MCF 10A (cell line): Measurements from ENCODE around the gene GAS7. TPM values are rescaled to one million over a fixed set of nuclear protein-coding genes. Genes with fewer than 3 reads are reported as not detected.

Source experiments
- BruUV-seq: library from RNA; stranded (reverse); fragments of 400-500 nt; replicated peaks from 2 replicates; lab custom pipeline; 2021; lab: Mats Ljungman, UMichigan
- CTCF ChIA-PET: fragments of 300-600 bp; sonication (Branson Sonifier 250); formaldehyde crosslinking; extraction: SDS; loops from one replicate; lab custom pipeline; 2021; ENCODE audit warnings: antibody characterized with exemption, inconsistent platforms; lab: Yijun Ruan, JAX
- POLR2A ChIA-PET: fragments of 300-600, 350-650 bp; sonication (Branson Sonifier 250); formaldehyde crosslinking; extraction: SDS; loops from one replicate; lab custom pipeline; 2020; ENCODE audit warnings: antibody characterized with exemption, inconsistent platforms; lab: Yijun Ruan, JAX
- DNase-seq: peaks from one replicate; pipeline ENCODE4 v3.0.0-alpha.2; 2018; ENCODE audit not compliant: unreplicated experiment
- H3K27ac Mint-ChIP-seq: one replicate; pipeline ENCODE4 v1.8.0; 2022; ENCODE audit warnings: mild to moderate bottlenecking, low read depth, mixed read lengths; ENCODE audit not compliant: unreplicated experiment
- H3K27me3 Mint-ChIP-seq: one replicate; pipeline ENCODE4 v1.8.0; 2022; ENCODE audit warnings: mixed read lengths; ENCODE audit not compliant: insufficient read depth, unreplicated experiment
- H3K36me3 Mint-ChIP-seq: one replicate; pipeline ENCODE4 v1.8.0; 2022; ENCODE audit warnings: mild to moderate bottlenecking, moderate library complexity, mixed read lengths; ENCODE audit not compliant: insufficient read depth, unreplicated experiment
- H3K4me1 Mint-ChIP-seq: one replicate; pipeline ENCODE4 v1.8.0; 2022; ENCODE audit warnings: mixed read lengths; ENCODE audit not compliant: insufficient read depth, unreplicated experiment
- H3K4me3 Mint-ChIP-seq: one replicate; pipeline ENCODE4 v1.8.0; 2022; ENCODE audit warnings: mild to moderate bottlenecking, moderate library complexity, mixed read lengths; ENCODE audit not compliant: unreplicated experiment
- H3K9me3 Mint-ChIP-seq: one replicate; pipeline ENCODE4 v1.8.0; 2022; ENCODE audit warnings: mixed read lengths; ENCODE audit not compliant: unreplicated experiment
- intact Hi-C: fragments of 100-400 bp; cut with micrococcal nuclease; formaldehyde crosslinking; loops from 2 replicates; pipeline ENCODE4 v1.14.1; 2022
- total RNA-seq: library from RNA; stranded (reverse); gene quantifications from 2 replicates; pipeline ENCODE4 v1.2.3, GENCODE V29; 2022
- TF ChIP-seq, protein P1 (sequence below): fragments of 200-600 bp; IDR thresholded peaks from one replicate; pipeline ENCODE4 v1.8.0; 2022; ENCODE audit warnings: antibody characterized with exemption, mild to moderate bottlenecking; ENCODE audit not compliant: unreplicated experiment

The GAS7 gene
- total RNA-seq, 1 experiment from 2014 or later, result not detected

GRCh38 chr17:10241781-10242180, 43.4 kb upstream of the GAS7 start:
- Mint-ChIP-seq H3K27ac (no peak overlapping the region), H3K27me3 (no peaks in the 10 kb centered on the region), H3K4me1 (no peaks in the 10 kb centered on the region), H3K4me3 (no peak overlapping the region), H3K9me3 (peaks cover 10% of the 10 kb centered on the region), H3K36me3 (no peaks in the 10 kb centered on the region)
- intact Hi-C loops, result no loop called here
- CTCF ChIA-PET, result no interaction called here
- no peak for DNase-seq
- TF ChIP-seq, protein P1, sequence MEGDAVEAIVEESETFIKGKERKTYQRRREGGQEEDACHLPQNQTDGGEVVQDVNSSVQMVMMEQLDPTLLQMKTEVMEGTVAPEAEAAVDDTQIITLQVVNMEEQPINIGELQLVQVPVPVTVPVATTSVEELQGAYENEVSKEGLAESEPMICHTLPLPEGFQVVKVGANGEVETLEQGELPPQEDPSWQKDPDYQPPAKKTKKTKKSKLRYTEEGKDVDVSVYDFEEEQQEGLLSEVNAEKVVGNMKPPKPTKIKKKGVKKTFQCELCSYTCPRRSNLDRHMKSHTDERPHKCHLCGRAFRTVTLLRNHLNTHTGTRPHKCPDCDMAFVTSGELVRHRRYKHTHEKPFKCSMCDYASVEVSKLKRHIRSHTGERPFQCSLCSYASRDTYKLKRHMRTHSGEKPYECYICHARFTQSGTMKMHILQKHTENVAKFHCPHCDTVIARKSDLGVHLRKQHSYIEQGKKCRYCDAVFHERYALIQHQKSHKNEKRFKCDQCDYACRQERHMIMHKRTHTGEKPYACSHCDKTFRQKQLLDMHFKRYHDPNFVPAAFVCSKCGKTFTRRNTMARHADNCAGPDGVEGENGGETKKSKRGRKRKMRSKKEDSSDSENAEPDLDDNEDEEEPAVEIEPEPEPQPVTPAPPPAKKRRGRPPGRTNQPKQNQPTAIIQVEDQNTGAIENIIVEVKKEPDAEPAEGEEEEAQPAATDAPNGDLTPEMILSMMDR, result no peak
- POLR2A ChIA-PET, result no interaction called here
- no TSS peak for BruUV-seq

DNA sequence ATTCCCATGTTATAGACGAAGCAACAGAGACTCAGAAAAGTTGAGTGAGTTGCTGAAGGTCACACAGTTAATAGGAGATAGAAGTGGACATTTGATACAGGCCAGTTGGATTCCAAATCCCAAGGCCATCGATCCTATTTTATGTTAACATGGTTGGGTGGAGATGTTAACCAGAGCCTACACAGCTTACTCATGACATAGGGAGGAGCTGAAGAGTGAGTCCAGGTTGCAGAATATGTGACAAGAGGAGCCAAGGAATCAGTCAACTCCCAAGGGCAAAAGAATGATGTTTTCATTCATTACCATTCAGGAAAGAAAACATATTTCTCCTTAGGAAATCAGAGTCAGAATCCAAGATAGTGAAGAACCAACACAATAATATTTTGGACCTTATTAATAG, 40.3 kb upstream of the GAS7 start:
- DNase-seq, result no peak
- H3K4me1 Mint-ChIP-seq, result no peaks in the 10 kb centered on the region
- no peak overlapping the region for H3K4me3 Mint-ChIP-seq
- TF ChIP-seq, protein P1, result no peak
- ChIA-PET POLR2A (no interaction called here), CTCF (interaction anchor here (0.6 to 1.2 kb wide), 3 partner anchors 12 to 1281 kb away, joined by 3 read pairs; no protein-coding TSS in a partner anchor)
- no peaks in the 10 kb centered on the region for H3K36me3 Mint-ChIP-seq
- BruUV-seq, result no TSS peak
- intact Hi-C loops, result no loop called here
- no peak overlapping the region for H3K27ac Mint-ChIP-seq
- H3K27me3 Mint-ChIP-seq, result no peaks in the 10 kb centered on the region
- H3K9me3 Mint-ChIP-seq, result peaks cover 11% of the 10 kb centered on the region

GRCh38 chr17:10234033-10234432, 35.6 kb upstream of the GAS7 start:
- DNase-seq, result no peak
- intact Hi-C loops, result no loop called here
- Mint-ChIP-seq H3K4me3 (no peak overlapping the region), H3K27me3 (no peaks in the 10 kb centered on the region), H3K4me1 (no peaks in the 10 kb centered on the region), H3K27ac (no peak overlapping the region), H3K36me3 (no peaks in the 10 kb centered on the region), H3K9me3 (peaks cover 11% of the 10 kb centered on the region)
- BruUV-seq, result no TSS peak
- ChIA-PET POLR2A (no interaction called here), CTCF (no interaction called here)
- TF ChIP-seq, protein P1, result no peak

GRCh38 chr17:10233161-10233560, 34.8 kb upstream of the GAS7 start:
- H3K9me3 Mint-ChIP-seq, result peaks cover 11% of the 10 kb centered on the region
- H3K4me3 Mint-ChIP-seq, result no peak overlapping the region
- CTCF ChIA-PET, result no interaction called here
- TF ChIP-seq, protein P1, result no peak
- BruUV-seq, result no TSS peak
- H3K36me3 Mint-ChIP-seq, result no peaks in the 10 kb centered on the region
- POLR2A ChIA-PET, result no interaction called here
- no peaks in the 10 kb centered on the region for H3K4me1 Mint-ChIP-seq
- intact Hi-C loops, result no loop called here
- no peaks in the 10 kb centered on the region for H3K27me3 Mint-ChIP-seq
- no peak for DNase-seq
- H3K27ac Mint-ChIP-seq, result no peak overlapping the region
